HG02943 (cell line): ENCODE data around the gene ZNF490.
A peak's percentile ranks its signal among the peaks of the same experiment; 100 is the strongest.
"Not testable (repeated sequence)": the region's sequence is repeated elsewhere in the genome, so short reads cannot be mapped to it uniquely, and the experiment has no call there.

Source experiments
- ATAC-seq: cut with Tn5 transposase; IDR thresholded peaks from one replicate; pipeline ENCODE4 v1.9.1; 2021; ENCODE audit warnings: mild to moderate bottlenecking, low read depth, moderate library complexity; ENCODE audit not compliant: unreplicated experiment

Gene ZNF490

GRCh38 chr19:12610540-12611360 lies at the start of gene ZNF490, which contains the start of gene ZNF791:
Gene ZNF490, minus strand, starts transcription at chr19:12610813. Its CDS starts 133 bp downstream, at chr19:12610680.
Gene ZNF791, plus strand, starts transcription at chr19:12610920. Its CDS starts 160 bp downstream, at chr19:12611080.
- ATAC-seq: peak; percentile 72

GRCh38 chr19:12657966-12658365 lies 47.4 kb upstream of the ZNF490 start:
- ATAC-seq: no peak

- ATAC-seq: no peak
Measured at GRCh38 chr19:12656899-12657571, 46.4 kb upstream of the ZNF490 start.

GRCh38 chr19:12655546-12655945 lies 44.9 kb upstream of the ZNF490 start:
- ATAC-seq: no peak

- no peak for ATAC-seq
Measured at GRCh38 chr19:12652219-12652618, 41.6 kb upstream of the ZNF490 start.

- no peak for ATAC-seq
Measured at GRCh38 chr19:12649941-12650340, 39.3 kb upstream of the ZNF490 start.

- ATAC-seq: no peak
Measured at GRCh38 chr19:12648088-12648487, 37.5 kb upstream of the ZNF490 start.

- ATAC-seq: no peak
Measured at GRCh38 chr19:12647490-12648071, 37.0 kb upstream of the ZNF490 start.

- ATAC-seq: no peak
Measured at GRCh38 chr19:12647047-12647446, 36.4 kb upstream of the ZNF490 start.

GRCh38 chr19:12646551-12646950 lies 35.9 kb upstream of the ZNF490 start:
- no peak for ATAC-seq

- not testable (repeated sequence) for ATAC-seq
Measured at GRCh38 chr19:12643716-12644115, 33.1 kb upstream of the ZNF490 start.

GRCh38 chr19:12642506-12642905 lies 31.9 kb upstream of the ZNF490 start:
- no peak for ATAC-seq

- ATAC-seq: no peak
Measured at GRCh38 chr19:12641456-12641855, 30.8 kb upstream of the ZNF490 start.

GRCh38 chr19:12639901-12640613 lies 29.4 kb upstream of the ZNF490 start:
- ATAC-seq: no peak

GRCh38 chr19:12638611-12639182 lies 28.1 kb upstream of the ZNF490 start:
- no peak for ATAC-seq

GRCh38 chr19:12636631-12637030 lies 26.0 kb upstream of the ZNF490 start:
- no peak for ATAC-seq

GRCh38 chr19:12629215-12629614 lies 18.6 kb upstream of the ZNF490 start:
- ATAC-seq: no peak

GRCh38 chr19:12628040-12629022 lies 17.7 kb upstream of the ZNF490 start:
- ATAC-seq: no peak

GRCh38 chr19:12626958-12627357 lies 16.3 kb upstream of the ZNF490 start:
- no peak for ATAC-seq
